K562 (cell line): Measurements from ENCODE around the gene ID1. TPM values are rescaled to one million over a fixed set of nuclear protein-coding genes. Genes with fewer than 3 reads are reported as not detected.

Experiments used
- ATF7 ChIP-seq: fragments of 450-650 bp; IDR thresholded peaks from 2 replicates; pipeline ENCODE4 v1.7.1; 2014; ENCODE audit warnings: mild to moderate bottlenecking, moderate library complexity
- GABPB1 ChIP-seq: sonication (generic); formaldehyde crosslinking; IDR thresholded peaks from 2 replicates; pipeline ENCODE4 v1.8.0; 2022; ENCODE audit warnings: mild to moderate bottlenecking, missing genetic modification reagents
- GTF2A2 ChIP-seq: IDR thresholded peaks from 2 replicates; pipeline ENCODE4 v1.6.1; 2016; ENCODE audit warnings: mild to moderate bottlenecking, missing genetic modification characterization, missing compliant biosample characterization
- JUND ChIP-seq, 2 experiments: IDR thresholded peaks; 2 replicates in 1 of 2; 3 replicates in 1 of 2; pipeline ENCODE4 v1.6.1; 2011; ENCODE audit warnings: borderline replicate concordance in 2 of 2, low read depth in 2 of 2, low read length in 2 of 2, improper control_type of control experiment in 1 of 2, missing biosample characterization in 1 of 2, missing genetic modification characterization in 1 of 2, missing genetic modification reagents in 1 of 2
- KHSRP ChIP-seq: fragments of 450-650 bp; IDR thresholded peaks from 2 replicates; pipeline ENCODE4 v1.6.1; 2017
- MTF1 ChIP-seq: fragments of 250-450 bp; sonication (Bioruptor Pico); IDR thresholded peaks from 2 replicates; pipeline ENCODE4 v1.9.0; 2021; ENCODE audit warnings: moderate library complexity, mild to moderate bottlenecking, inconsistent platforms, borderline replicate concordance
- MYC ChIP-seq, 2 experiments: fragments of 250-450 bp in 1 of 2; sonication (Bioruptor Pico) in 1 of 2; IDR thresholded peaks; 2 replicates each; pipeline versions ENCODE4 v1.5.1 to v1.6.1; 2012 to 2021; ENCODE audit warnings: low read depth in 2 of 2, borderline replicate concordance in 1 of 2, improper control_type of control experiment in 1 of 2, low read length in 1 of 2, mild to moderate bottlenecking in 1 of 2, moderate library complexity in 1 of 2
- NRF1 ChIP-seq, 2 experiments: fragments of 450-650 bp; IDR thresholded peaks in 1 of 2; conservative IDR thresholded peaks in 1 of 2; 2 replicates each; pipeline ENCODE4 v1.6.1; 2014; ENCODE audit warnings: mild to moderate bottlenecking in 2 of 2
- PHF20 ChIP-seq: fragments of 450-650 bp; IDR thresholded peaks from 2 replicates; pipeline ENCODE4 v1.6.1; 2018; ENCODE audit not compliant: partially characterized antibody
- PHF8 ChIP-seq: fragments of 200-600 bp; sonication (generic); IDR thresholded peaks from 2 replicates; pipeline ENCODE4 v1.6.1; 2012; ENCODE audit warnings: mixed run types, mild to moderate bottlenecking, inconsistent platforms, low read length, moderate library complexity, borderline replicate concordance
- POLR3A ChIP-seq: IDR thresholded peaks from 2 replicates; pipeline ENCODE4 v1.6.1; 2011; ENCODE audit warnings: borderline replicate concordance, mild to moderate bottlenecking, moderate library complexity; ENCODE audit not compliant: insufficient read length, insufficient read depth; ENCODE audit errors: extremely low read depth
- RB1 ChIP-seq: fragments of 450-650 bp; IDR thresholded peaks from 2 replicates; pipeline ENCODE4 v1.6.1; 2017; ENCODE audit warnings: low read depth, mild to moderate bottlenecking
- YY1 ChIP-seq, 3 experiments: IDR thresholded peaks; 2 replicates each; pipeline ENCODE4 v1.6.1; 2011; ENCODE audit warnings: low read length in 2 of 3, mild to moderate bottlenecking in 2 of 3, moderate library complexity in 2 of 3, borderline replicate concordance in 1 of 3, control low read depth in 1 of 3, low read depth in 1 of 3; ENCODE audit not compliant: insufficient read depth in 3 of 3, insufficient replicate concordance in 2 of 3, control insufficient read depth in 1 of 3, insufficient read length in 1 of 3; ENCODE audit errors: extremely low read depth in 1 of 3
- ZNF444 ChIP-seq: fragments of 250-450 bp; sonication (Bioruptor Pico); IDR thresholded peaks from 2 replicates; pipeline ENCODE4 v1.4.0; 2020; ENCODE audit warnings: mild to moderate bottlenecking, moderate library complexity
- ZNF57 ChIP-seq: fragments of 450-650 bp; formaldehyde crosslinking; IDR thresholded peaks from 2 replicates; pipeline ENCODE4 v1.4.0; 2020; ENCODE audit warnings: mild to moderate bottlenecking, moderate library complexity
- ZNF76 ChIP-seq: fragments of 250-450 bp; sonication (Bioruptor Pico); IDR thresholded peaks from 2 replicates; pipeline ENCODE4 v1.4.0; 2020; ENCODE audit warnings: mild to moderate bottlenecking, moderate library complexity, borderline replicate concordance
- polyA plus RNA-seq, 8 experiments: library from polyadenylated mRNA; depleted of rRNA in 4 of 8; stranded (reverse) in 5 of 8; unstranded in 3 of 8; fragments of >200 nt; fragmentation: Nextera tagmentation in 2 of 8; fragmentation: Illumina TruSeq in 1 of 8; extraction: Ambion mirVana in 2 of 8; extraction: Trizol in 1 of 8; gene quantifications; 2 replicates each; pipeline versions ENCODE4 v1.2.1 to v1.2.3, GENCODE V29; 2011 to 2014; ENCODE audit warnings: inconsistent platforms in 1 of 8, missing spikeins in 1 of 8
- total RNA-seq, 7 experiments: library from RNA; depleted of rRNA in 6 of 7; stranded (reverse); fragments of >200 nt in 6 of 7; fragmentation: Illumina TruSeq in 2 of 7; extraction: Trizol in 2 of 7; gene quantifications; 2 replicates each; pipeline versions ENCODE4 v1.2.1 to v1.2.3, GENCODE V29; 2011 to 2021; ENCODE audit warnings: low replicate concordance in 1 of 7
- TF ChIP-seq, protein P1 (sequence below): fragments of 450-650 bp; IDR thresholded peaks from 2 replicates; pipeline ENCODE4 v1.6.1; 2018; ENCODE audit not compliant: partially characterized antibody
- TF ChIP-seq, protein P2 (sequence below): sonication (generic); IDR thresholded peaks from 2 replicates; pipeline ENCODE4 v1.6.1; 2016
- TF ChIP-seq, protein P3 (sequence below): fragments of 250-450 bp; sonication (Bioruptor Pico); IDR thresholded peaks from 2 replicates; pipeline ENCODE4 v1.5.0; 2021

Gene ID1
- total and polyA plus RNA-seq, 9 of the 15 experiments (the other 6 are each of a cell fraction or from before 2014, with no cell fraction given) = 1.4 to 358 (median 65.0) TPM

DNA sequence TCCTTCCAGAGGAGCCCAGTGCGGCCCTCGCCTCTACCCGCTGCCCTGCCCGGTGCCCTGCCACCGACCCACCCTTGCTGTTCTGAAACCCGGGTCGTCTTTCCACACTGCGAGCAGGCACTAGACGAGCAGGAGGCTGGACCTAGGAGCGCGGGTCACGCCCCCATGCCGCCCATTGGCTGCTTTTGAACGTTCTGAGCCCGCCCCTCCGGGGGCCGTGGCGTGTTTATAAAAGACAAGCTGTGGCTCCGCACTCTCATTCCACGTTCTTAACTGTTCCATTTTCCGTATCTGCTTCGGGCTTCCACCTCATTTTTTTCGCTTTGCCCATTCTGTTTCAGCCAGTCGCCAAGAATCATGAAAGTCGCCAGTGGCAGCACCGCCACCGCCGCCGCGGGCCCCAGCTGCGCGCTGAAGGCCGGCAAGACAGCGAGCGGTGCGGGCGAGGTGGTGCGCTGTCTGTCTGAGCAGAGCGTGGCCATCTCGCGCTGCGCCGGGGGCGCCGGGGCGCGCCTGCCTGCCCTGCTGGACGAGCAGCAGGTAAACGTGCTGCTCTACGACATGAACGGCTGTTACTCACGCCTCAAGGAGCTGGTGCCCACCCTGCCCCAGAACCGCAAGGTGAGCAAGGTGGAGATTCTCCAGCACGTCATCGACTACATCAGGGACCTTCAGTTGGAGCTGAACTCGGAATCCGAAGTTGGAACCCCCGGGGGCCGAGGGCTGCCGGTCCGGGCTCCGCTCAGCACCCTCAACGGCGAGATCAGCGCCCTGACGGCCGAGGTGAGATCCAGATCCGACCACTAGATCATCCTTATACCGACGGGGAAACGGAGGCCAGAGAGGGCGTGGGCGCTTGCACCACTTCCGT is at the start of gene ID1 (continued):
- TF ChIP-seq, protein P1, sequence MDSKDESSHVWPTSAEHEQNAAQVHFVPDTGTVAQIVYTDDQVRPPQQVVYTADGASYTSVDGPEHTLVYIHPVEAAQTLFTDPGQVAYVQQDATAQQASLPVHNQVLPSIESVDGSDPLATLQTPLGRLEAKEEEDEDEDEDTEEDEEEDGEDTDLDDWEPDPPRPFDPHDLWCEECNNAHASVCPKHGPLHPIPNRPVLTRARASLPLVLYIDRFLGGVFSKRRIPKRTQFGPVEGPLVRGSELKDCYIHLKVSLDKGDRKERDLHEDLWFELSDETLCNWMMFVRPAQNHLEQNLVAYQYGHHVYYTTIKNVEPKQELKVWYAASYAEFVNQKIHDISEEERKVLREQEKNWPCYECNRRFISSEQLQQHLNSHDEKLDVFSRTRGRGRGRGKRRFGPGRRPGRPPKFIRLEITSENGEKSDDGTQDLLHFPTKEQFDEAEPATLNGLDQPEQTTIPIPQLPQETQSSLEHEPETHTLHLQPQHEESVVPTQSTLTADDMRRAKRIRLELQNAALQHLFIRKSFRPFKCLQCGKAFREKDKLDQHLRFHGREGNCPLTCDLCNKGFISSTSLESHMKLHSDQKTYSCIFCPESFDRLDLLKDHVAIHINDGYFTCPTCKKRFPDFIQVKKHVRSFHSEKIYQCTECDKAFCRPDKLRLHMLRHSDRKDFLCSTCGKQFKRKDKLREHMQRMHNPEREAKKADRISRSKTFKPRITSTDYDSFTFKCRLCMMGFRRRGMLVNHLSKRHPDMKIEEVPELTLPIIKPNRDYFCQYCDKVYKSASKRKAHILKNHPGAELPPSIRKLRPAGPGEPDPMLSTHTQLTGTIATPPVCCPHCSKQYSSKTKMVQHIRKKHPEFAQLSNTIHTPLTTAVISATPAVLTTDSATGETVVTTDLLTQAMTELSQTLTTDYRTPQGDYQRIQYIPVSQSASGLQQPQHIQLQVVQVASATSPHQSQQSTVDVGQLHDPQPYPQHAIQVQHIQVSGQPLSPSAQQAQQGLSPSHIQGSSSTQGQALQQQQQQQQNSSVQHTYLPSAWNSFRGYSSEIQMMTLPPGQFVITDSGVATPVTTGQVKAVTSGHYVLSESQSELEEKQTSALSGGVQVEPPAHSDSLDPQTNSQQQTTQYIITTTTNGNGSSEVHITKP = no peak
- TF ChIP-seq, protein P2, sequence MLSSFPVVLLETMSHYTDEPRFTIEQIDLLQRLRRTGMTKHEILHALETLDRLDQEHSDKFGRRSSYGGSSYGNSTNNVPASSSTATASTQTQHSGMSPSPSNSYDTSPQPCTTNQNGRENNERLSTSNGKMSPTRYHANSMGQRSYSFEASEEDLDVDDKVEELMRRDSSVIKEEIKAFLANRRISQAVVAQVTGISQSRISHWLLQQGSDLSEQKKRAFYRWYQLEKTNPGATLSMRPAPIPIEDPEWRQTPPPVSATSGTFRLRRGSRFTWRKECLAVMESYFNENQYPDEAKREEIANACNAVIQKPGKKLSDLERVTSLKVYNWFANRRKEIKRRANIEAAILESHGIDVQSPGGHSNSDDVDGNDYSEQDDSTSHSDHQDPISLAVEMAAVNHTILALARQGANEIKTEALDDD = no peak
- peak; percentile 76 for TF ChIP-seq ATF7
- TF ChIP-seq YY1 (IDR thresholded peaks at IDR 0.05; ENCODE audit: borderline replicate concordance in 1 of 3, control insufficient read depth in 1 of 3, extremely low read depth in 1 of 3, insufficient read depth in 3 of 3, insufficient read length in 1 of 3, insufficient replicate concordance in 2 of 3, low read depth in 1 of 3, low read length in 2 of 3) = peak in 1 of 3 experiments; percentile 51
- TF ChIP-seq, protein P3, sequence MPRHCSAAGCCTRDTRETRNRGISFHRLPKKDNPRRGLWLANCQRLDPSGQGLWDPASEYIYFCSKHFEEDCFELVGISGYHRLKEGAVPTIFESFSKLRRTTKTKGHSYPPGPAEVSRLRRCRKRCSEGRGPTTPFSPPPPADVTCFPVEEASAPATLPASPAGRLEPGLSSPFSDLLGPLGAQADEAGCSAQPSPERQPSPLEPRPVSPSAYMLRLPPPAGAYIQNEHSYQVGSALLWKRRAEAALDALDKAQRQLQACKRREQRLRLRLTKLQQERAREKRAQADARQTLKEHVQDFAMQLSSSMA = no peak
- TF ChIP-seq JUND (IDR thresholded peaks at IDR 0.05; ENCODE audit: borderline replicate concordance, low read depth, low read length) = peak; percentile 47
- TF ChIP-seq JUND (tag; IDR thresholded peaks at IDR 0.05; ENCODE audit: borderline replicate concordance, low read depth, low read length) = 0 out of 3 replicates have a peak, but pooled peaks have one; percentile 36
- TF ChIP-seq GTF2A2 (tag) = peak; percentile 88
- TF ChIP-seq ZNF444 (CRISPR knock-in tag) = no peak
- no peak for TF ChIP-seq POLR3A
- TF ChIP-seq MTF1 = no peak
- TF ChIP-seq ZNF76 = no peak
- TF ChIP-seq RB1 = peak; percentile 75
- no peak for TF ChIP-seq ZNF57 (CRISPR knock-in tag)
- peak; percentile 91 for TF ChIP-seq MYC (IDR thresholded peaks at IDR 0.05; ENCODE audit: low read depth, low read length)
- TF ChIP-seq MYC (CRISPR knock-in tag; IDR thresholded peaks at IDR 0.05; ENCODE audit: borderline replicate concordance, low read depth) = no peak
- TF ChIP-seq NRF1 (conservative IDR thresholded peaks at IDR 0.05 in 1 of 2, IDR thresholded peaks at IDR 0.05 in 1 of 2) = peak; percentile 69 to 76
- TF ChIP-seq PHF8 = peak; percentile 94; the same call in 1 of the 2 replicates
- peak; percentile 58 for TF ChIP-seq GABPB1
- TF ChIP-seq KHSRP = no peak
- TF ChIP-seq PHF20 = peak; percentile 74
